GM21390 (cell line): Measurements from ENCODE around the gene ADGRL3.

ENCODE experiments used
- ATAC-seq: cut with Tn5 transposase; IDR thresholded peaks from one replicate; pipeline ENCODE4 v1.9.1; 2021; ENCODE audit not compliant: unreplicated experiment

Gene ADGRL3

DNA sequence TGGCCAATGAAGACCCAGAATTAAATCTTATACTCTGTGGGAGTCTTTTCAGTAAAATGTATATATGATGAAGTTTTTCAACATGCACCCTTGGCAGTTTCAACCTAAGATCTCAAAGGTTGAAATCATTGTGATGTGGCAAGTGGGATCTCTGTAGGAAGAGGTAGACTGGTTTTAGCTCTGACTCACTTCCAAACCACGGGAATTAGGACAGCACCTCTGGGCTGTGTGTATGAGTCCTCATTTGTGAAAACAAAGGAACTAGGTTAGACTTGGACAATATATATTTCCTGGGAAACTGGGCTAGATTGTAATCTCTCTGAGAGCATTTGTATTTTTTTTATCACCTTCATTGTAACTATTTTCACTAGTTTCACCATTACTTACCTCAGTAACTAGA is 333.0 kb downstream of the ADGRL3 start:
- ATAC-seq: no peak

DNA sequence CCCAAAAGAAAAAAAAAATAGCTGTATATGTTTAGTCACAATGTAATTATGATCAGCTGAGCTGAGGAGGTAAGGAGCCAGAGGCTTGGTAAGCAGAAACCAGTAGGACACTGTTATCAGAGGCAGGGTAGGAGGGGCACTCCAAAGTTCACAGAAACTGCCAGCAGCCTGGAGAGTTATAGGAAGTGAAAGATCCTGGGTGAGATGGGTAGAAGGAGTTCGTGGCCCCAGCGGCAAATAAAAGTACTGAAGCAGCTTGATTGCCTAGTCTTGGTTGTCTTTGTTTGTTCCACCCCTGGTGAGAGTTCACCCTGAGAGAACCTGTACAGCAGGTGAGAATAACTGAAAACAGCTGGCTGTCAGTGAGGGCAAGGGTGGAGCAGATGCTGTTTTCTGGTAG is 340.8 kb downstream of the ADGRL3 start:
- ATAC-seq: no peak

DNA sequence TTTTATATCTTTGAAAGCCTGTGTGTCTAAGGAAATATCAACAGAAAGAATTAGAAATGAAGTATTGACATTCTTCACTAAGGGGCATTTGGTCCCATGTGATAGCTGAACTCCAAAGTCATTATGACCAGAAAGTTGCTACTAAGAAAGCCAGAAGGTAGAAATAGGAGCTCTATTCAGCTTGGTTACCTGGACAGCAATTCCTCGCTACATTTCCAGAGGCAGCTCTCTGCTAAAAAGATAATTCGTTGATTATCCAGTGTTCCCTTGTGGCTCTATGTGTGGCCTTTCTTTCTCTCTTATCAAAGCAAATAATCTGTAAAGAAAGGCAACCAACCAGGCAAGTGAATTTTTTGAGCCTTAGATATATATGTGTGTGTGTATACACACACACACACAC is 341.3 kb downstream of the ADGRL3 start:
- ATAC-seq: no peak

DNA sequence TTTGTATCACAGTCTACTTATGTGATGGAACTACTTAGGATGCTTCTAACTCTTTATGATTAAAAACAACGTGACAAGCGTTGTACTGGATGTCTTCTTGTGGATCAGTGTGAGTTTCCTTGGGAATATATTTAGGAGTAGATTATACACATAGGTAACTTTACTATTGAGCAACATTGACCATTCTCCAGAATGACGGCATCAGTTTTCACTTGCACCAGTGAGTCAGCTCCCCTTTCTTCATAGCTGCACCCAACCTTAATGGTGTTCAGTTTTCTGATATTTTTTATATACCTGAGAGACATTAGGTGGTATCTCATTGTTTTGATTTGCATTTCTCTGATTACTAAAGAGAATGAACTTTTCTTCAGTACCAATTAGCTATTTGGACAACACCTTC is 343.9 kb downstream of the ADGRL3 start:
- ATAC-seq: no peak

DNA sequence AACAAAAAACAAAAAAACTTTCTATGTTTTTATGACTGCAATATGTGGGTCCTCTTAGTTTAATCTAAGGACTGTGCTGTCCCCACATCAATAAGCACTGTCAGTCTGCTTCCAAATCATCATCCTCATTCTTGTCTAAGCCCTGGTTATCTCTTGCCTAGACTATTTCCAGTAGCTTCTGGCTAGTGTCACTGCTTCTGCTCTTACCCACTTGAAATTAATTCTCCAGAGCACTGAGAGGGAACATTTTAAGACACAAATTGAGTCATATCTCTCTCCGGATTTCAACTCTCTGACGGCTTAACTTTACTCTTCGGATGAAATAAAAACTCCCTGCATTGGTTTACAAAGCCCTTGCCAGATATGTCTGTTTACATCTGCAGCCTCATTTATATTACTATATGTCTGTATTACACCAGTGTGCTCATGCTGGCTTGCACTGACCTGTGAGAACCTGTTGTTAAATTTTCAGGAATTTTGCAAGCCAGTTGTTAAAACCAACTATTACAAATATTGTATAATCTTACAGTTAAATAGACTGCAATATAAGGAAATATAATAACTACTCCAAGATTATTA is 345.9 kb downstream of the ADGRL3 start:
- ATAC-seq: no peak

DNA sequence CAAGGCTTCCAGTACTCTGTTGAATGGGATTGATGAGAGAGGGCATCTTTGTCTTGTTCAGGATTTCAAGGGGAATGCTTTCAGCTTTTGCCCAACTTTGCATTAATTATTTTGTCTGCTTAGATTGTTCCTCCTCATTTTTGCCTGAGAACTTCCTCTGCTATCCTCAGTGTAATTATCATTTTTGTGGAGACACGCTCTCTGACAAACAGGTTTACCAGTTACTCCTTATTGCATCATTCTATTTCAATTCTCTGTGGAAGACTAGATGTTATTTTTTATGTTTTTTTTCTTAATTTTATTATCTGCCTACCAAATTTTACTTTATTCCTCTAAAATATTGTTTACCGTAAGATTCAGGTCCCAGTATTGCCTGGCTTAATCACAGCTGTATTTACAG is 349.2 kb downstream of the ADGRL3 start:
- ATAC-seq: no peak

DNA sequence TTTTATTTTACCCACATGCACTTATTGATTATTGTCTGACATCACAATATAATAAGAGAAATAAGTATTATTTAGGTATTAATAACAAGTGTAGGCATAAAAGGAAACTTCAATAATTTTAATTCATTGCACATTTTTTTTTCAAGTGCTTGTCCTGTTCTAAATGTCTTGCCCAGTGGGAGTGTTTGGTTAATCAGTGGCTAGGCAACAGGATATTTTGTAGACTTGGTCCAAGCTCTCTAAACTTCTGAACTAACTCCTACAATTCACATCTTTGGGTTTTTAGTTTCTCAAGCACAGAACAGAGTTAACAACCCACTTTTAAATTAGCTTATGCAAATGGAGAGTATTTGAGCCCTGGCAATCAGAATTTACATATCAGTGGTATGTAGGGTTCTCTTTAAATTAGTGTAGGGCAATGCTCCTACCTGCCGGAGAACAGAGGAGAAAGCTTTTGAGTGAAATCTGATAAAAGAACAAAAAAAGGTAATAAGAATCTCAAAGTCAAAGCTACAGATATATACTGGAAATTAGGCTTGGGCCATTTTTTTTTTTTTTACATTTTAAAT is 353.5 kb downstream of the ADGRL3 start:
- no peak for ATAC-seq

DNA sequence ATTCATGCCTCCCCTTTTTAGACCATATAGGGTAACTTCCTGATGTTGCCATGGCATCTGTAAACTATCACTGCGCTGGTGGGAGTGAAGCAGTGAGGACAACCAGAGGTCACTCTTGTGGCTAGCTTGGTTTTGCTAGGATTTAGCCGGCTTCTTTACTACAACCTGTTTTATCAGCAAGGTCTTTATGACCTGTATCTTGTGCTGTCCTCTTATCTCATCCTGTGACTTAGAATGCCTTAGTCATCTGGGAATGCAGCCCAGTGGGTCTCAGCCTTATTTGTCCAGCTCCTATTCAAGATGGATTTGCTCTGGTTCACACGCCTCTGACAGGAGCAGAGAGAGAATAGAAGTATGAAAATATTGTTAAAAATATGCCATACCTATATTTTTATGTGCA is 355.7 kb downstream of the ADGRL3 start:
- ATAC-seq: no peak

DNA sequence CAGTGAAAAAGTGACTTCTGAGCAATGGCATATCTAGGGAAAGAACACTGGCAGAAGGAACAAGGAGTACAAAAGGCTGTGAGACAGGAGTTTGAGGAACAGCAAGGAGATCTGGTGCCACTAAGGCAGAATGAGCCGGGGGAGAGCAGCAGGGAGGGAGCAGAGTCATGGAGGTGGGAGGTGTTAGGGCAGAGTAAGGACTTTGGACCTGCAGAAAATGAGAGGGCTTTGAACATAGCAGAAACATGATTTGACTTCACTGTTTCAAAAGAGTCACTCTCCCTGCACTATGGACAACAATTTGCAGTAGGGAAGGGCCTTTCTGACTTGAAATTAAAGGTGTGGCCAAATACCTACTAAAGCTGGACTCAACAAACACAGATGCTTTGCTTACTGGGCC is 356.2 kb downstream of the ADGRL3 start:
- no peak for ATAC-seq

DNA sequence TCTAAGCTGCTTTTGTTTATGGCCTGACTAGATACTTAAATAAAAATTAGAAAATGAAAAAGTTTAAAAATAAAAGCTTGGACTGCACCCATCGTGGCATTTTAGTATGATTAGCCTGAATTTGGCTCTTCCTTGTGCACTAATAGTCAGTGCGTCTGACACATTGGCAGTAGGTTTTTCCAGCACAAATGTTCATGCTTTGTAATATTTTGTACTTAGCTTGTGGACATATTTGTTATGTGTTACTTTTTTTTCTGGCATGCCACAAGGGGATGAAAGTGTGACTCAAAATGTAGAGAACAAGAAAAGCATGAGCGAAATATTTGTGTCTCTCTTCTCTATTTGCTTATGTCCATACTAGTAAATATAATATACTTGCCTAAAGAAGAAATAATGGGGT is 359.3 kb downstream of the ADGRL3 start:
- no peak for ATAC-seq

DNA sequence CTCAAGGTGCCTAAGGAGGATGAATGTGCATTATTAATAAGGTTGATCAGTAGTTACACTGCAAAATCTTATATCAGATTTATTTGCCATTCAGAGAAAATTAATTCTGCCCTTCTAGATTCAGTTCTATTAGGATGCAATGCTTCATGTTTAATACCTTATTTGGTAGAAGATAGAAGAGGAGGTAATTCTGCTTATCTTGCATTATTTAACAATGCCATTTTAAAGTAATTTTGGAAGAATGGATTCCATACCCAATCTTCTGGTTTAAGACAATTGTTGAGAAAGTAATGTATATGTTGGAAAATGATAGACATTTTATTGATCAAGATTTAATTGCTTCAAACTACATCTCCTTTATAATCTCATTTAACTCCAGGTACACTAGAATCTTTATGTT is 360.9 kb downstream of the ADGRL3 start:
- no peak for ATAC-seq

DNA sequence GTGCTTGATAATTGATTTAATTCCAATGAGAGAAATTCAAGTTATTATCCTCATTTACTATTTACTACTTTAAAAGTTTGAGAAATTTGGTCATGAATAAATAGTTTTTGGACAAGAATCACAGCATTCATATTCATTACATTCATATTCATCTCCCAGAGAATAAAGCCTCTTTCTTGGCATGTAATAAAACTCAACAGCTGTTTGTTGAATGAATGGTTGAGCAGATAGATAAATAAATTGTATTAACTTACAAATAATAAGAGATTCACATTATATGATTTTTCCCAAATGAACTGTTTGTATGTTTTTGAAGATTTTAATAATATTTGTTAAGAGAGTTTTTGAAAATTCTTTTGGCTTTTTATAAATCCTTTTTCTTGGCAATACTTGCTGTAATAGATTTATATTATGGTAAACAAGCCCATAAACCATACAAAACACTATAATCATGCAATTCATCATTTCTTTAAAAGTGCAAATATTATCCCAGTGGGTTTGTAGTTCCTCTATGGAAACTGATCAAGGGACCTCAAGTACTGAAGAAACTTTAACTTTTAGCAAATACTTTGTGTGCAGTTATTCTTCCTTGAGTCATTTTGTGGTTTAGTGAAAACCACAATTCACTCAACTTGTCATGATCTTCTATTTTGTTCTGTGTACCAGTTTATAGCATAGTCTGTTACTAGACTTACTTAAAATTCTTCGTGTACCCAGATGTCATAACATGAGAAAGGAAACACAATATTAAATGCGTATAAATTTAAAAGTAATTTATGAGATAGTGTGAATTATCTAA is 371.8 kb downstream of the ADGRL3 start:
- ATAC-seq: no peak

DNA sequence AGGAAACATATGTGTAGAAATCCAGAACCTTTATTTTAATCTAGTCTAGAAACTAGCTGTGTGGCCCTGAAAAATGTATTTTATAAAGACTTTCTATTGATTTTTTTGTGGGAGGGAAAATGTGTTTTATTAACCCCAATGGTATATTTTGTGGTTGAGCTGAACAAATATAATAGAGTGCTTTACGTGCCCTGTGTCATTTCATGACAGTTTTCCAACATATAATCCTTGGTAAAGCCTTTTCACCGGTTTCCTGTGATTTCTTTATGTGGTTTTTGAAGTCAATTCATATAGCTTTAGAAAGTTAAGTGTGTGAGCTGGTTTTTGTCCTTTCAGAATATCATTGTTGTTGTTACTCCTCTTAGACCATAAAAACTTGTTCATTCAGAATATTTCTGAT is 375.7 kb downstream of the ADGRL3 start:
- ATAC-seq: no peak

DNA sequence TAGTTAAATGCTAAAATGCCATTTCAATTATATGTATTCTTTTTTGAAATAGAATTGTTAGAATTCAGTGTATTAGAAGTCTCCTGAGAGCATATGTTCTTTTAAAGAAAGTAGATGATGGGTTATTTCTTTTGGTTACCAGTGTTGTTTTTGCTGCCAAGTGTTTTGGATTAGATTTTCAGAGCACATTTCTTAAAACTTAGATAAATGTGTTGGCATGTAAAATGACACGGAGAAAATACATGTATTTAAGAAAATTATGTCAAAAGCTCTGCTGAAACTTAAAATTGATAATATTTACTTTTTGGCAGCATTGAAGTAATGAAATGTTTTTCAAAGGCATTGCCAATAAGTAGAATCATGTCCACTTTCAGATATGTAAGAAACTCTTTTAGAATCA is 379.7 kb downstream of the ADGRL3 start:
- ATAC-seq: no peak

DNA sequence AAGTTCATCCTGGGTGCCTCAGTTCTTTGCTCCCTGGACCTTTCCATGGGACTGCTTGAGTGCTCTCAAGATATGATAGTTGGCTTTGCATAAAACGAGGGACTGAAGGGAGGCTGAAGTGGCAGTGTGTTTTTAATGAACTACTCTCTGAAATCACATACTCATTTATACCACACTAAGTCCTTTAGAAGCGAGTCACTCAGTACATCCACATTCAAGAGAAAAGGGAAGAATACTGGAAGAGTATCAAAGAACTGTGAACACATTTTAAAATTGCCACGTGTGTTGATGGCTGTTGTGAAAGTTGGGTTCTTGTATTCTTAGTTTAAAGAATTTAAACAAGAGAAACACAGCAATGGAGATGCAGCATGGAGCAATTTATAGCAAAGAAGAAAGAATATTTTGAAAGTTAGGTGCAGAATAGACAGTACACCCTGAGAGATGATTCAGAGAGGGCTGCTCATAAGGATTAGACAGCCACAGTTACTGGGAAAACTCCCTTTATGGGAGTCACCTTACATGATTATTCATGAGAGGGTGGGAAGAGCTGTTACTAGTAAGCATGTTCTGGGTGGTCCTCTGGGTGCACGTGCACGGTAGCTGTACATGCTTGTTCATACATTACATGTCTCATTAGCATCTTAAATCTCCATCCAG is 380.7 kb downstream of the ADGRL3 start:
- ATAC-seq: no peak

DNA sequence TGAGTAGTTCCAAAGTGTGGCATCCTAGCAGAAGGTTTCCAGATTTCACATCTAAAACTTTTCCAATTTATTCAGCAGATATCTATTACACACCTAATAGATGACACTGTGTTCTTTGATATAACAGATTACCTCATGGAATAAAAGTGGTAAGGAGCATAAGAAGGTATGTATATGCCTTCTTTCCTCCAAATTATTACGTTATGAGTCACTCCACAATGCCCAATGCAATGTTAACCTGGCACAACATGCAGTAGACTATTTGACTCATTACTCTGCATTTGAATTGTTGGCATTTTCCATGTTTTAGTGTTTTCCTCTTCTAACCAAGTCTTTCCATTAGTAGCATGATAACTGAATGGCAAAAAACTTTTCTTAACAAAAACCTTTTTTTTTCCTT is 383.6 kb downstream of the ADGRL3 start:
- no peak for ATAC-seq

DNA sequence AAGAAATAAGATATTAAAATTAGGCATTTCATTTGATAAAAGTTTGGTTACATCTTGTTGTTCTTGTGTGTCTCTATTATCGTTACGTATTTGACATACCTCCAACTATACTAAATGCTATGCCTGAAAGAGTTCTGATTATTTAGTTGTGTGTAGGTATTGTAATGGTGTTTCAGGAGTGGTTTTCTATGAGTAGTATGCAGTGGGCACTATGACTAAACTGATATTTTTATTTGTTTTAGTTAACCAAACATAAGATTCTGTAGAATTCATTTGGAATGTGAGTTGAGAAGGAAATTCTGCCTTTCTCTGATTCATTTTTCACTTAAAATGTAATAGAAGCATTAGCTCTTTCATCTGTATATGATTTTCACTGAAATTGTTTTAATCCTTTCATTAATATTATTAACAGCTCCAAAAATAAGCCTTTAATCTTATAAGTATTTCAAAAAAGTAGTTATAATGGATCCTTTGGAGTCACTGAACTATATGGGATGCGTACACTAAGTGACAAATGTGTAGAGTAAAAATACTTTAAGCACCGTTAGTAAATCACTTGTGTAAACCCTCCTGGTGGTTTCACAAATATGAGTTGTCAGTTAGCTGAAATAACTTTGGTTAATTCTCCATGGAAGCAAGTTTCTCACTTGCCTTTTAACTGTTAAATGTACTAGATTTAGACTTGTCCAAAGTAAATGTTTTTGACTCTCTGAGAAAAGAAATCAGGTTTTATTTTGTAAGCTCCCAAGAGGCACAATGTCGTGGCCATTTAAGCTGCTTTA is 388.7 kb downstream of the ADGRL3 start:
- no peak for ATAC-seq

DNA sequence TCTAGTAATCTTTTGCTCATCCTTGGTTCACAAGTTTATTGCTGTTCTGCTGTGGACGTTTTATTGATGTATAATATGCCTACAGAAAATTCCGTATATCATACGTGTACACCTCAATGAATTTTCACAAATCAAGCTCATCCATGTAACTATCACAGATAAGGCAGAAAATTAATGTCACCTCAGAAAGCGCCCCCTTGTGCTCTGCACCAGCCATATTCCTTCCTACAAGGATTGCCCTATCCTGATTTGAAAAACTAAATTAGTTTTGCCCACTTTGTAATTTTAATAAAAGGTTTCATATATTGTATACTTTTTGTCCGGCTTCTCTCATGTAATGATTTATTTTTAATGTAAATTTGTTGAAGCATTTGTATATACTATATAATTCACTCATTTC is 390.8 kb downstream of the ADGRL3 start:
- no peak for ATAC-seq

DNA sequence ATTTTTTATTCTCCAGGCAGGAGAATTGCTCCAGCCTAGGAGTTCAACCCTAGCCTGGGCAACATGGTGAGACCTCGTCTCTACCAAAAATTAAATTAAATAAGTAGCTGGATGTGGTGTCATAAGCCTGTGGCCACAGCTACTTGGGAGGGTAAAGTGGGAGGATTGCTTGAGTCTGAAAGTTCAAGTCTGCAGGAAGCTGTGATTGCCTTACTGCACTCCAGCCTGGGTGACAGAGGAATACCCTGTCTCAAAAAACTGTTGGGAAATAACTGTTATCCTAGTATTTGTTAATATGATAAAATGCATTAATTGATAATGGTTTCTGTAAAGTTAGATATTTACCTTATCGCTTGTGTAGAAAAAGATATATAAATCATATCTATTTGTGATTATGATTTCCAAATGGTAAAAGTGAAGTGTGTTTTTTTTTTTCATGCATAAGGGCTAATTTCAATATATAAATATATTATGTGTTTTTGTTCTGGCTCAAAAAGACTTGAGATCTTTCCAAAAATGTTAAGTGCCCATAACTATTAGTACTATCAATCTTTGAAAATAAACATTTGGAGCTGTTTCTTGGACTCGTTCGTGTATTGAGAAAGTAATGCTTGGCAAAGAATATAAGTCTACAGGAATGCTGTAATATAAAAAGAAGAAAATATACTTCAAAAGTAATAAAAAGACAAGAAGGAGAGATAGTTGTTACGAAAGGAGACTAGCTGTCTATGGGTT is 396.6 kb downstream of the ADGRL3 start:
- no peak for ATAC-seq

DNA sequence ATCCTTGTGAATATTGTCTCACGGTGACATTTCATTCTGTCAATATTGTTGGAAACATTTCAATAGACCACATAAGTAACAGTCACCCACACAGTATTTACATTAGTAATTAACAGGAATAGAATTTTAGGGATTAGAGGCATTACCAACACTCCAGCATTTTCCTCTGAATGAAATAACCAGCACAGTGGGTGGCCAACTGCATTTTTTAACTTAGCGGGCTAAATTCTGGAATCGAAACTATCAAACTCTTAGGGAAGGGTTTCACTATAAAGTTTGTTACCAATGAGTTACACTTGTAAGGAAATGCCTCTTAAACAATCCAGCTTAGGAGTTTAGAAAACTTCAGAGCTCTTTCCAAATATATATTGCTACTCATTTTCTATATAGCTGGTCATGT is 403.0 kb downstream of the ADGRL3 start:
- no peak for ATAC-seq

DNA sequence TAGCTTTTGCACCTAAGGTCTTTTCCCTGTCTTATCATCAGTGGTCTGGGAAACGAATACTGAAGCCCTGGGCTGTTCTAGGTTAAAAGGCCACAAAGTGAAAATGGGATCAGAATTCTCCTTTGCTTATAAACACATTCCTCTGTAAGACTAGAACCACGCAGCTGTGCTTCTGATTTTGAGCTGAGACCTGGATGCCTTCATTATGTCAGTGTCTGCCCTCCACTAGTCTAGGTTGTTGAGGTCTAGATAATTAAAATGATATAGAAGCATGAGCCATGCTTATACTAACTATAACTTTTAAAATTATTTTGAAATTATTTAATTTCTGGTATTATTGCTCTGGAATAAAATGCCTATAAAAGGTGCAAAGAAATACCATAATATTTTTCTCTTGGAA is 403.9 kb downstream of the ADGRL3 start:
- ATAC-seq: no peak
